Nucleus accumbens (tissue), 56 donors: ENCODE data around the gene NCEH1.
"Not testable (repeated sequence)": the region's sequence is repeated elsewhere in the genome, so short reads cannot be mapped to it uniquely, and the experiment has no call there.

Experiments used
- DNase-seq, 56 donors: peaks; one replicate each; lab custom pipeline; 2025; lab: John Stamatoyannopoulos, UW

The NCEH1 gene

GRCh38 chr3:172708921-172709773 is 1.7 kb downstream of the NCEH1 start:
- DNase-seq: no peak

- no peak for DNase-seq
Measured at GRCh38 chr3:172707967-172708366, 2.9 kb downstream of the NCEH1 start.

- no peak for DNase-seq
Measured at GRCh38 chr3:172707030-172707429, 3.8 kb downstream of the NCEH1 start.

- no peak for DNase-seq
Measured at GRCh38 chr3:172705170-172705569, 5.7 kb downstream of the NCEH1 start.

- peak in 14 of 56 donors; percentile 1 to 55 (median 16) for DNase-seq
Measured at GRCh38 chr3:172704001-172704400, 6.9 kb downstream of the NCEH1 start.

- DNase-seq: not testable (repeated sequence)
Measured at GRCh38 chr3:172702731-172703130, 8.1 kb downstream of the NCEH1 start.

GRCh38 chr3:172702256-172702655 is 8.6 kb downstream of the NCEH1 start:
- no peak for DNase-seq

- DNase-seq: no peak
Measured at GRCh38 chr3:172701751-172702150, 9.1 kb downstream of the NCEH1 start.

- DNase-seq: no peak
Measured at GRCh38 chr3:172700936-172701455, 9.9 kb downstream of the NCEH1 start.

- no peak for DNase-seq
Measured at GRCh38 chr3:172700256-172700655, 10.6 kb downstream of the NCEH1 start.

- DNase-seq: no peak
Measured at GRCh38 chr3:172699031-172699430, 11.8 kb downstream of the NCEH1 start.

GRCh38 chr3:172698631-172699030 is 12.2 kb downstream of the NCEH1 start:
- peak in 2 of 56 donors; percentile 17 to 28 for DNase-seq

- no peak for DNase-seq
Measured at GRCh38 chr3:172697558-172697957, 13.3 kb downstream of the NCEH1 start.

- no peak for DNase-seq
Measured at GRCh38 chr3:172696357-172696756, 14.5 kb downstream of the NCEH1 start.

GRCh38 chr3:172694573-172695246 is 16.2 kb downstream of the NCEH1 start:
- DNase-seq: no peak

GRCh38 chr3:172692751-172693338 is 18.0 kb downstream of the NCEH1 start:
- DNase-seq: peak in 1 of 56 donors; percentile 8

GRCh38 chr3:172690936-172691335 is 19.9 kb downstream of the NCEH1 start:
- no peak for DNase-seq

GRCh38 chr3:172688588-172688987 is 22.3 kb downstream of the NCEH1 start:
- no peak for DNase-seq

- DNase-seq: no peak
Measured at GRCh38 chr3:172687501-172687900, 23.4 kb downstream of the NCEH1 start.

- no peak for DNase-seq
Measured at GRCh38 chr3:172685331-172686214, 25.3 kb downstream of the NCEH1 start.
